Epithelial cell of proximal tubule (primary cell): ENCODE data around the gene PANX1. TPM values are rescaled to one million over a fixed set of nuclear protein-coding genes. Genes with fewer than 3 reads are reported as not detected.

Experiments used
- DNase-seq: peaks from one replicate; pipeline ENCODE4 v3.0.0-alpha.2; 2011; ENCODE audit warnings: low read depth
- H3K4me3 ChIP-seq: 2 replicates; pipeline ENCODE4 v1.5.1; 2011; ENCODE audit warnings: low read depth, mild to moderate bottlenecking, low read length
- total RNA-seq: library from RNA; depleted of rRNA; stranded (reverse); fragments of >200 nt; gene quantifications from 2 replicates; pipeline ENCODE4 v1.2.3, GENCODE V29; 2015
- TF ChIP-seq, protein P1 (sequence below): conservative IDR thresholded peaks from 2 replicates; pipeline ENCODE4 v1.5.1; 2012; ENCODE audit warnings: low read depth, mild to moderate bottlenecking, low read length

PANX1 gene, protein sequence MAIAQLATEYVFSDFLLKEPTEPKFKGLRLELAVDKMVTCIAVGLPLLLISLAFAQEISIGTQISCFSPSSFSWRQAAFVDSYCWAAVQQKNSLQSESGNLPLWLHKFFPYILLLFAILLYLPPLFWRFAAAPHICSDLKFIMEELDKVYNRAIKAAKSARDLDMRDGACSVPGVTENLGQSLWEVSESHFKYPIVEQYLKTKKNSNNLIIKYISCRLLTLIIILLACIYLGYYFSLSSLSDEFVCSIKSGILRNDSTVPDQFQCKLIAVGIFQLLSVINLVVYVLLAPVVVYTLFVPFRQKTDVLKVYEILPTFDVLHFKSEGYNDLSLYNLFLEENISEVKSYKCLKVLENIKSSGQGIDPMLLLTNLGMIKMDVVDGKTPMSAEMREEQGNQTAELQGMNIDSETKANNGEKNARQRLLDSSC
- 28.9 and 31.5 TPM in 2 replicates for total RNA-seq

DNA sequence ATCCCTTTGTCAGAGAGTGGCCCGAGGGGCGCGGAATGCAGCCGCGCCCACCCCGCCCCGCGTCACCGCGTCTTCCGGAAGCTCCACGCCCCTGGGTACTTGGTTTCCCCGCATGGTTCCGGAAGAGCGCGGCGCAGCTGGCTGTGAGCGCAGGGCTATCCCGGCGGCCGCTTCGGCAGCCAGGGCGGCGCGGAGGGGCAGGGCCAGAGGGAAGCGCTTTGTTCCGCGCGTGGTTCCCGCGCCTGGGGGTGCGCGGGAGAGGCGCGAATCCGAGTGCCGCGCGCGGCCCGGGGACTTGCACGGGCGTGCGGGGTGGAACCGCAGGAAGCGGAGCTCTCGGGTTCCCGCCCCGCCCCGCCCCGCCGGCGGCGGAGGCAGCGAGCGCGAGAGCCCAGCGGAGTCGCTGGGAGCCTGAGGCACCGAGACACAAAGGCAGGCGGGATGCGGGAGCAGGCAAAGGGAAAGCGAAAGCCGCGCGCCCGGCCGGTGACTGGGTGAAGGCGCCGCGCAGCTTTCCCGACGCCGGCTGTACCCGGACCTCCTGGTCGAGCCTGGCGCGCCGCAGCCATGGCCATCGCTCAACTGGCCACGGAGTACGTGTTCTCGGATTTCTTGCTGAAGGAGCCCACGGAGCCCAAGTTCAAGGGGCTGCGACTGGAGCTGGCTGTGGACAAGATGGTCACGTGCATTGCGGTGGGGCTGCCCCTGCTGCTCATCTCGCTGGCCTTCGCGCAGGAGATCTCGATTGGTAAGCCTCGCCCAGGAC is at the start of gene PANX1:
Gene PANX1 (plus strand): TSS at position 96 of the 766 bp plus-strand sequence. CDS start 472 bp downstream, at position 568.
- TF ChIP-seq, protein P1, sequence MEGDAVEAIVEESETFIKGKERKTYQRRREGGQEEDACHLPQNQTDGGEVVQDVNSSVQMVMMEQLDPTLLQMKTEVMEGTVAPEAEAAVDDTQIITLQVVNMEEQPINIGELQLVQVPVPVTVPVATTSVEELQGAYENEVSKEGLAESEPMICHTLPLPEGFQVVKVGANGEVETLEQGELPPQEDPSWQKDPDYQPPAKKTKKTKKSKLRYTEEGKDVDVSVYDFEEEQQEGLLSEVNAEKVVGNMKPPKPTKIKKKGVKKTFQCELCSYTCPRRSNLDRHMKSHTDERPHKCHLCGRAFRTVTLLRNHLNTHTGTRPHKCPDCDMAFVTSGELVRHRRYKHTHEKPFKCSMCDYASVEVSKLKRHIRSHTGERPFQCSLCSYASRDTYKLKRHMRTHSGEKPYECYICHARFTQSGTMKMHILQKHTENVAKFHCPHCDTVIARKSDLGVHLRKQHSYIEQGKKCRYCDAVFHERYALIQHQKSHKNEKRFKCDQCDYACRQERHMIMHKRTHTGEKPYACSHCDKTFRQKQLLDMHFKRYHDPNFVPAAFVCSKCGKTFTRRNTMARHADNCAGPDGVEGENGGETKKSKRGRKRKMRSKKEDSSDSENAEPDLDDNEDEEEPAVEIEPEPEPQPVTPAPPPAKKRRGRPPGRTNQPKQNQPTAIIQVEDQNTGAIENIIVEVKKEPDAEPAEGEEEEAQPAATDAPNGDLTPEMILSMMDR: no peak
- DNase-seq: no peak
- peak within 1 kb of the TSS; percentile 72 for H3K4me3 ChIP-seq

DNA sequence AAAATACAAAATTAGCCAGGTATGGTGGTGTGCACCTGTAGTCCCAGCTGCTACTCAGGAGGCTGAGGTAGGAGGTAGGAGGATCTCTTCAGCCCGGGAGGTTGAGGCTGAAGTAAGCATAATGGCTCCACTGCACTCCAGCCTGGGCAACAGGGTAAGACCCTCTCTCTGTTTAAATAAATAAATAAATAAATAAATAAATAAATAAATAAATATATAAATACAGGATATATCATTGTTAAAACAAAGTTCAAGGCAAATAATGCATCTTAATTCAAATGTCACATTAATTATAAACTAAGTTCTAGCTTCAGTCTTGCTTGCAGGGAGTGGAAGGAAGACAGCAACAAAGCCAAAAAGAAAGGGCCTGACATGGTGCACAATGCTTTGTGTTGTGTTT is 44.5 kb upstream of the PANX1 start:
- no peak overlapping the region for H3K4me3 ChIP-seq
- TF ChIP-seq, protein P1: no peak

DNA sequence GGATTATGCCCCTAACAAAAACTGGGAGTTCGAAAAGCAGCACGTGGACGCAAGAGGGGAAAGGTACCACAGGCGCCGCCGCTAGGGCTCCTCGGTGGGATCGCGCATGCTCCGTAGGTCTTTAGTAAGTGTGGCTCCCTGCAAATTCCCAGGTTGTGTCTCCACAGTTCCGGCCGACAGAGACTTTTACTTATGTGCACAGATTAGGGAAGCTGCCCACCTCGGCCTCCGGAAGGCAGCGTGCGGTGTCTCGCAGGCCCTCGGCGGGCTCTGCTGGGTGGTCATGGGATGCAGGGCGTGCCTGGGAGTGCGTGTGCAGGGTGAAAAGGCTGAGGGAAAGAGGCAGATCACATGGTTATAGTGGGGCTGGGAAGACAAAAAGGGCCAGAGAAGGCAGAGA is 39.7 kb upstream of the PANX1 start:
- TF ChIP-seq, protein P1: no peak
- no peak for DNase-seq
- H3K4me3 ChIP-seq: no peak overlapping the region

More for the DNA sequence above, 44.5 kb upstream of the PANX1 start:
- DNase-seq: no peak

DNA sequence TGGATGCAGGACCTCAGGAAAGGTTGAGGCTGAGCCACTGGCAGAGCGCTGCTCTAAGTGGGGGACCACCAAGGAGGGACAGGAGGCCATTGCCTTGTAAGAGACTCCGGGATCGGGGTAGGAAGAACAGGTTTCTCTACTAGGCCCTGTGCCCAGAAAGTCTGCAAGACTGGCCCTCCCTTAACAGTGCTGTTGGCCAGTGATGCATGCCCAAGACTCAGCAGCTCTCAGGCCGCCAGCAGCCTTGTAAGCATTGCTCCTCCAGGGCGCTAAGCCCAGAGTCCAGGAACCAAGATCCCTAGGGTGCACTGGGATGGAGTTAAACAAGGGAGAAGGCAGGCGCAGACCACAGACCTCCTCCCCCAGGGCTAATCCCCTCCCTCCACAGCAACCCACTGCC is 39.3 kb upstream of the PANX1 start:
- DNase-seq: no peak
- TF ChIP-seq, protein P1: no peak
- H3K4me3 ChIP-seq: no peak overlapping the region

DNA sequence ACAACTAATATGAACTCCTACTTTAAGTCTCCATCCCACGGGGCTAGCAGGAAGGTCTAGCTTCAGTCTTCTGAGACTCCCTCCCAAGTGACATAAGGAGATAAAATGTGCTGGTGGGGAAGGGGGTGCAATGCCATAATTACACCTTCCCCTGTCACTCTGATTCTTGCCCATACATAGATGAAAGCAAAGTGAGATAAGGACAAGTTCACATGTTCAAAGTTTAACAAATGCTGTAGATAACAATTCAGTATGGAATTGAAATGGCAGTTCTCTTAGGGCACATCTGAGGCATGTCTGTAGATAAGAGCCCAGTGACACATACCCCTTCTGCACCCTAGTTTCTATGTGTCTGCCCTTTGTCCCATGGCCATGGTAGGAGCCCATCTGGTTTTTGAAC is 38.2 kb upstream of the PANX1 start:
- TF ChIP-seq, protein P1: no peak
- DNase-seq: no peak
- H3K4me3 ChIP-seq: no peak overlapping the region

DNA sequence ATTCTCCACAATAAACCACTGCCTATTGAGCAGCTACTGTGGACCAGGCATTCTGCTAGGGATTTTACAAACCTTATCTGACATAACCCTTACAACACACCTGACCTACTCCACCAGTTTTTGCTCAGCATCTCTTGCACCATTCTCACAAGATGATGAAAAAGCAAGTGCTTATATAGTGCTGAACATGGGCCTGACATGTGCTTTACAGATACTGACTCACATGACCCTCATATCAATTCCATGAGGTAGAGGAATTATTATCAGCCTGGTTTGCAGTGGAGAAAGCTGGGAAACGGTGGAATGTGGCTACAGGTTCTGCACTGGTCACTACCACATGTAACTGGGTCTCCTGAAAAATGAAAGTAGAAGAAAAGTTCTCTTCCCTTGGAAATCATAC is 37.5 kb upstream of the PANX1 start:
- H3K4me3 ChIP-seq: no peak overlapping the region
- TF ChIP-seq, protein P1: no peak
- no peak for DNase-seq
